Upper lobe of left lung (tissue), 4 donors: ENCODE data around the gene COL19A1.

Source experiments
- CTCF ChIP-seq, 6 experiments: fragments of 450-650 bp in 4 of 6; fragments of 200-600 bp in 2 of 6; sonication (generic) in 2 of 6; IDR thresholded peaks; one replicate each; pipeline ENCODE4 v1.5.1; 2016 to 2019; ENCODE audit warnings: antibody characterized with exemption in 6 of 6
- EP300 ChIP-seq, 4 donors: sonication (generic); formaldehyde crosslinking; IDR thresholded peaks; one replicate each; pipeline ENCODE4 v1.5.1; 2017; ENCODE audit warnings: antibody characterized with exemption in 4 of 4, control low read depth in 2 of 4
- POLR2A ChIP-seq, 4 donors: fragments of 450-650 bp; IDR thresholded peaks; one replicate each; pipeline ENCODE4 v1.5.1; 2016 to 2017; ENCODE audit warnings: antibody characterized with exemption in 4 of 4, mild to moderate bottlenecking in 2 of 4
- POLR2AphosphoS5 ChIP-seq, 2 donors: sonication (generic); formaldehyde crosslinking; IDR thresholded peaks; one replicate each; pipeline ENCODE4 v1.5.1; 2017; ENCODE audit warnings: antibody characterized with exemption in 2 of 2

DNA sequence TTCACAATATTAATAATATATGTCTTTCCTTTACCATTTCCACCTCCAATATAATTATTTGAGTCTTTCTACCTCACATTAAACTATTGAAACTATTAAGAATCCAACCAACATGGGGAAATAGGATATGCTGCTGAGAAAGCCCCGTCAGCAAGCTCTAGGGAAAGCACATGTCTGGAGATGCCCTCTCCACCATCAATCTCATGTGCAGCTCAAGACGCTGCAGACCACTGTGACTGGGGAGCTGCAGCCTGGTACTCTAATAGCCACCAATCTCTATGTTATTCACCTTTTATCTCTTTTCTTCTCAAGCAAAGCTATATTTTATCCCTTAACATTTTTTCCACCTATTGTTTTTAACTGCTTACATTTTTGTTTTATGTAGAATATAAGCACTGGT lies 386.2 kb downstream of the COL19A1 start:
- TF ChIP-seq POLR2AphosphoS5 (IDR thresholded peaks at IDR 0.05) = no peak
- TF ChIP-seq CTCF (IDR thresholded peaks at IDR 0.05) = no peak
- TF ChIP-seq POLR2A (IDR thresholded peaks at IDR 0.05) = no peak
- no peak for TF ChIP-seq EP300 (IDR thresholded peaks at IDR 0.05)
